ENCODE measurements around the gene AP3B1.

The AP3B1 gene

DNA sequence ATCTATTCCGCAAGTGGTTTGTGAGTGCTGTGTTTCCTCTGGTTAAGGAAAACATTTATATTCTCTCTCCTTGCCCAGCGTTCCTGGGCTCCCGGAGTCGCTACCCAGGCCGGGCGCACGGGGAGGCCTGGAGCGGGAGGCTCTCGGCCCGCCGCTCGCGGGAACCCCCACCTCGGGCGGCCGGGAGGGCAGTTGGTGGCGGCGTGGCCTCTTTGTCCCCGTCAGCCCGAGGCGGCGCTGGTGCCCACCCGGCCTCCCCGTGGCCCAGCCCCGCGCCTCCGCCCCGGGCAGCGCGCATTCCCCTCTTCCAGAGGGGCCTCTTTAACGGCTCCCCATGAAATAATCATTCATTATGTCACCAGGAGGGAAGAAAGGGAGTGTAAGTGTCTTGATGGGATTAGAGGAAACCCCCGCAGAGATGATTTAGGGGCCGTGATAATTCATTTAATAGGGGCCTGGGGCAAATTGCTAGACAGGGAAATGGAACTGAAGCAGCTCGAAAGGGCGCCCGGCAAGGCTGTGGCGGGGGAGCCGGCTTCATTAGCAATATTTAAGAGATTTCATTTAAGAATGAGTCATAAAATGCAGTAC lies 336.5 kb downstream of the AP3B1 start:
- no peak for DNase-seq

DNA sequence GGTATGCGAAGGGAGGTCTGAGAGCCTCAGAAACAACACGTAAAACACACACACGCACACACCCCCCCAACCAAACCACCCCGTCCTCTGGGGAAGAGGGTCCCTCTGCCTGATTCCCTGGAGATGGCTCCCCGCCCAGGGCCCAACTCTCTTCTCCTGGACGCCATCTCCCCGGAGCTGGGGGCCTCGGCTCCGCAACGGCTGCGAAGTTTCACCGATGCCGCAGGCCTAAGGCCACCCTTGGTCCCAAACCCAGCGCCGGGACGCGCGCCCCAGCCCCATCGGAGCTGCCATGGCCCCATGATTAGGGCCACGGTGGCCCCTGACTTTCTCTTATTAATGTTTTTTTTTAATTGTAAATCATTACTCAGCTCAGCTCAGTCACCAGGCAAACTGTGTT lies 337.0 kb downstream of the AP3B1 start:
- no peak for DNase-seq

DNA sequence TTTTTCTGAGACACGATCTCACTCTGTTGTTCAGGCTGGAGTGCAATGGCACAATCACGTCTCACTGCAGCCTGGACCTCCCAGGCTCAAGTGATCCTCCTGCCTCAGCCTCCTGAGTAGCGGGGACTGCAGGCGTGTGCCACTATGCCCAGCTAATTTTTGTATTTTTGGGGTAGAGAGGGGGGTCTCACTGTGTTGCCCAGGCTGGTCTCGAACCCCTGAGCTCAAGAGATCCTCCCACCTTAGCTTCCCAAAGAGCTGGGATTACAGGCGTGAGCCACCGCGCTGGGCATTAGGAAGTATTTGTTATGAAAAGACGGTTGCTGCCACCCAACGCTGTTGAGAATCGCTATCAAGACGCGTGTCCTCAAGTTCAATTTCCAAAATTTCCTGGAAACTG lies 337.4 kb downstream of the AP3B1 start:
- no peak for DNase-seq

DNA sequence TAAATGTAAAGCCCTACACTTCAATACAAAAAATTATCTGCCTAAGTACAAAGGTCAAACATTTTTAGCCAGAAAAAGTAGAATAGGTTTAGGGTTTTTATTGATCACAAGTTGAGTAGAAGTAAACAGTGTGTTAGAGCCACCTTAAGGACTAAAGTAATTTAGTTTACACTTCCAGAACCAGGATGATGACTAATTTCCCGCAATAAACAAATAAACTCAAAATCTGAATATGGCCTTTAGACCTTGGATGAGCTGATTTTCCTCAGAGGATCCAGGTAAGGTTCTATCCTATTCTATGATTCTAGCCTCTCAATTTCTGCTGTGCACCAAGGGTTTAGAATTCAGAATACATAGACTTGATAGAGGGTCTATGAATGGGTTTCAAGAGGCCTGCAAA lies 338.9 kb downstream of the AP3B1 start:
- no peak for DNase-seq

DNA sequence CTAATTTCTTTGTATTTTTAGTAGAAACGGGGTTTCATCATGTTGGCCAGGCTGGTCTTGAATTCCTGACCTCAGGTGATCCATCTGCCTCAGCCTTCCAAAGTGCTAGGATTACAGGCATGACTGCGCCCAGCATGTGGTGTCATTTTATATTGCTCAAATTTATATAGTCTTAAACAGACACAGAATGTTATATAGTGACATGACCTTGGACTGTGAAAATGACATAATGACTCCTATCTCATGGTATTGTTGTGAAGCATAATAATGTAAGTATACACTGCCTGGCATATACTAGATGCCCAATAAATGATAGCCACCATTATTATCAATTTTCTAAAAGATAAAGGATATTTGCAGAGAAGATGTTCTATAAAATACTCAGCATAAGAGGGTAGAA lies 341.1 kb downstream of the AP3B1 start:
- no peak for DNase-seq

DNA sequence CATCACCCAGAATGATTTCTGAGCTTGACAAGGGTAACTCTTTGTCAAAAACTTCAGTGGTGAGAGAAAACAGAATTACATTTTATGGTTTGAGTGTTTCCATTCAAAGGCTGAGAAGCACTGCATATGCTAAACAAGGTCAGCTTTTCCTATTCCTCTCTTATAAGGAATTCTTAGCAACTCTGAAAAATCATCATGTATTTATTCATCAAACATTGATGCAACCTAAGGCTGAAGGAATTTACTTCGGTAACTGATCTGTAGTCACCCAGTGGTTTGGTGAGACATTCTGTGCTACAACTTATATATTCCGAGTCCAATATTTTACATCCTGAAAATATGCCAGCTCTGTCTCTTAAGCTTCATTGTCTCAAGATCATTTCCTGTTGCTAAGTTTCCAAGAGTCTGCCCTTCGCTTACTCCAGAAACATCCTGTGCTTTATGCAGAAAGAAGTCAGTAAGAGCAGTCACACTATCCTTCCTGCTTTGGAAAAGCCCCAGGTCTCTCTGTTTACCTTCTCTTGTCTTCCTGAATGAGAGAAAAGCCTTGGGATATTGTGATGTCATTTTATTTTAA lies 341.8 kb downstream of the AP3B1 start:
- no peak for DNase-seq

All from NK-92 treated with Interleukin-12 subunit alpha and Interleukin-12 subunit beta, amount 100 ng/mL, for 24 hours (cell line).